HCT116 (cell line): ENCODE data around the gene IRF4.

Experiments
- CTCF ChIP-seq, 3 experiments: fragments of 200-600 bp in 1 of 3; sonication (generic) in 1 of 3; IDR thresholded peaks in 2 of 3; conservative IDR thresholded peaks in 1 of 3; 2 replicates each; pipeline ENCODE4 v1.5.1; 2012 to 2017; ENCODE audit warnings: low read depth in 2 of 3, low read length in 2 of 3, antibody characterized with exemption in 1 of 3, borderline replicate concordance in 1 of 3, control low read depth in 1 of 3, mild to moderate bottlenecking in 1 of 3, mixed read lengths in 1 of 3, mixed run types in 1 of 3, moderate library complexity in 1 of 3; ENCODE audit not compliant: insufficient read depth in 1 of 3
- EGR1 ChIP-seq: IDR thresholded peaks from 2 replicates; pipeline ENCODE4 v1.6.1; 2012; ENCODE audit warnings: low read depth
- EZH2 ChIP-seq: fragments of 200-600 bp; sonication (generic); IDR thresholded peaks from 2 replicates; pipeline ENCODE4 v1.6.1; 2017; ENCODE audit warnings: antibody characterized with exemption, mixed run types
- EZH2phosphoT487 ChIP-seq: fragments of 200-600 bp; IDR thresholded peaks from 2 replicates; pipeline ENCODE4 v1.6.1; 2018; ENCODE audit warnings: antibody characterized with exemption, borderline replicate concordance
- FOSL1 ChIP-seq: IDR thresholded peaks from 2 replicates; pipeline ENCODE4 v1.6.1; 2012; ENCODE audit warnings: low read depth
- JUND ChIP-seq: IDR thresholded peaks from 2 replicates; pipeline ENCODE4 v1.6.1; 2012
- POLR2A ChIP-seq: IDR thresholded peaks from 2 replicates; pipeline ENCODE4 v1.7.0; 2011; ENCODE audit warnings: borderline replicate concordance; ENCODE audit not compliant: insufficient read depth, insufficient read length; ENCODE audit errors: extremely low read depth
- POLR2AphosphoS5 ChIP-seq: IDR thresholded peaks from 2 replicates; pipeline ENCODE4 v1.6.1; 2011; ENCODE audit warnings: mild to moderate bottlenecking, low read depth, low read length, moderate library complexity
- REST ChIP-seq: IDR thresholded peaks from 2 replicates; pipeline ENCODE4 v1.6.1; 2012; ENCODE audit warnings: low read depth
- SIN3A ChIP-seq: IDR thresholded peaks from 2 replicates; pipeline ENCODE4 v1.6.1; 2012; ENCODE audit warnings: low read depth
- TCF7L2 ChIP-seq: IDR thresholded peaks from 2 replicates; pipeline ENCODE4 v1.7.0; 2011; ENCODE audit warnings: borderline replicate concordance, inconsistent platforms; ENCODE audit not compliant: insufficient read depth, insufficient read length; ENCODE audit errors: extremely low read depth
- YY1 ChIP-seq: IDR thresholded peaks from 2 replicates; pipeline ENCODE4 v1.6.1; 2011; ENCODE audit warnings: low read length, low read depth, moderate library complexity, mild to moderate bottlenecking; ENCODE audit not compliant: insufficient replicate concordance; ENCODE audit errors: extremely low read depth
- ZNF274 ChIP-seq: fragments of 200-500 bp; sonication (Bioruptor generic); IDR thresholded peaks from 2 replicates; pipeline ENCODE4 v1.6.1; 2014; ENCODE audit warnings: mild to moderate bottlenecking, low read depth, low read length, inconsistent platforms
- TF ChIP-seq, protein P1 (sequence below): IDR thresholded peaks from 2 replicates; pipeline ENCODE4 v1.6.1; 2012

- no peak for TF ChIP-seq YY1
- no peak for TF ChIP-seq EZH2
- TF ChIP-seq EZH2phosphoT487, result no peak
- no peak for TF ChIP-seq CTCF (IDR thresholded peaks at IDR 0.05 in 2 of 3, conservative IDR thresholded peaks at IDR 0.05 in 1 of 3; ENCODE audit: borderline replicate concordance in 1 of 3, insufficient read depth in 1 of 3, low read depth in 2 of 3, low read length in 2 of 3)
- no peak for TF ChIP-seq JUND
- no peak for TF ChIP-seq POLR2A
- TF ChIP-seq, protein P1, sequence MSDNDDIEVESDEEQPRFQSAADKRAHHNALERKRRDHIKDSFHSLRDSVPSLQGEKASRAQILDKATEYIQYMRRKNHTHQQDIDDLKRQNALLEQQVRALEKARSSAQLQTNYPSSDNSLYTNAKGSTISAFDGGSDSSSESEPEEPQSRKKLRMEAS, result no peak
- TF ChIP-seq ZNF274, result no peak
- no peak for TF ChIP-seq FOSL1
- no peak for TF ChIP-seq REST
- TF ChIP-seq POLR2AphosphoS5, result no peak
- TF ChIP-seq EGR1, result no peak
- TF ChIP-seq TCF7L2, result no peak
- TF ChIP-seq SIN3A, result no peak
These were observed 34.2 kb upstream of the IRF4 start for GRCh38 chr6:357261-357790.
